AG10803 (cell line): ENCODE measurements around the gene DMC1.

Experiments
- DNase-seq: peaks from one replicate; pipeline ENCODE4 v3.0.0; 2010; ENCODE audit warnings: low read depth
- H3K4me3 ChIP-seq: 2 replicates; pipeline ENCODE4 v1.5.1; 2011; ENCODE audit warnings: mild to moderate bottlenecking, low read length, control low read depth
- CTCF ChIP-seq: conservative IDR thresholded peaks from 2 replicates; pipeline ENCODE4 v1.5.1; 2011; ENCODE audit warnings: mild to moderate bottlenecking, low read length, control low read depth, inconsistent platforms

The DMC1 gene

DNA sequence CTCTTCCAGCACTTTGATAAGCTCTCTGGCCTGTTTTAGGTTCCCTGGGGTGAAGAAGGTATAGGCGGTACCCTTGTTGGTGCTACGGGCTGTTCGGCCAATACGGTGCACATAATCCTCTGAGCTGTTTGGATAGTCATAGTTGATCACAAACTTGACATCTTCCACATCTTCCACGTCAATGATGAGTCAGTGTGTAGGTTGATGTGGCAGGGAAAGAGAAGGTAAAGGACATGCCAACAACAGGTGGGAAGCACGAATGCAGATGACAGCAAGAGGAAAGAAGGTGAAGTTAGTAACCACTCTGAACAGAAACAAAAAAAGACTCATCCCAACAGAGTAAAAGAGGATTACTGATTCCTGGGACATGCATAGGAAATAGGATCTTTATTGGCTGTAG is 82.0 kb downstream of the DMC1 start:
- H3K4me3 ChIP-seq: no peak overlapping the region
- no peak for DNase-seq
- no peak for TF ChIP-seq CTCF

- TF ChIP-seq CTCF: no peak
- no peak overlapping the region for H3K4me3 ChIP-seq
- no peak for DNase-seq
Measured at GRCh38 chr22:38485783-38486182, 84.2 kb downstream of the DMC1 start.

GRCh38 chr22:38484244-38484643 is 85.7 kb downstream of the DMC1 start:
- TF ChIP-seq CTCF: no peak
- DNase-seq: no peak
- H3K4me3 ChIP-seq: no peak overlapping the region

DNA sequence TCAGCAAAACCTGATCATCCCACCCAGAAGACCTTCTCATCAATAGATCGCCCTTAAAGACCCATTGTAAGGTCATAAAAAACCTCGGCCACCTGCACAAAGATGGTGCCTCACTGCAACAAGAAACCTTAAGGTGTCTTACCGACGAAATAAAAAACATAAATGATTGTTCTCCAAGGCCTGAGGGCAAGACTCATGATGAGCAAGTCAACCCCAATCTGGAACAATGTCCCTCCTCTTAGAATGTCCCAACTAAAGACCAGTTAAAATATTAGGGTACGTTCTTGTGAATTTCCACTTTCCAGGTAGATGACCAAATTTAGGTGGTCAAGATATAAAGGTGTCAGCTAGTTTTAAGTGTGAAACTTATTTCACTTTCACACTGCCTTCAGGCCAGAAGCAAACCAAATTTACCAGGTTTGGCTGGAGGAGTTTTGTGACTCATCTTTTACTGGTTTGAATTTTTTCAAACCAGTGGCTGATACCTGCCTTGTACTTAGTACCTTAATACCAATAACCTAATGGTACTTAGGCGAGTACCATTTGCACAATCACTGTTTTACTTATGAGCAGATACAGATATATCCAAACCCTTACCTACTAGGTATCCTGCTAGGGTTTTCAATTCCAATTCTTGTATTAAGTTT is 87.2 kb downstream of the DMC1 start:
- H3K4me3 ChIP-seq: no peak overlapping the region
- TF ChIP-seq CTCF: no peak
- no peak for DNase-seq

DNA sequence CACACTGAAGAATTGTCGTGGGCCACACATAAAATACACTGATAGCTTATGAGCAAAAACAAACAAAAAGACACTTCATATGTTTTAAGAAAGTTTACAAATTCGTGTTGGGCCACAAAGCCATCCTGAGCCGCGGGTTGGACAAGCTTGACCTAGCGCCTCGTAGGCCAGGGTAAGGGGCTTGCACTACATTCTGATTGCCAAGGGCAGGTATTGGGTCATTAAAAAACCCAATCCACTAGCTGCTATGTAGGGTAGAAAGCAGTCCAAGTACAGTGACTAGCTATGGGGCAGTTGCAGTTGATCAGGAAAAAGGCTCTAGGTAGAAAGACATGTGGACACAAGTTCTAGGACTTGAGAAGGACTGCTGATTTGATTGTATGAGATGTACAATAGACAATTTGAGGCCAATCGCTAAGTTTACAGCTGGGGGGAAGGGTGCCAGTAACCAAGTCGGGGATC is 88.1 kb downstream of the DMC1 start:
- no peak for DNase-seq

GRCh38 chr22:38481162-38481870 is 88.7 kb downstream of the DMC1 start:
- no peak for DNase-seq
- H3K4me3 ChIP-seq: no peak overlapping the region
- no peak for TF ChIP-seq CTCF

More for the DNA sequence above, 88.1 kb downstream of the DMC1 start:
- no peak for TF ChIP-seq CTCF
- no peak overlapping the region for H3K4me3 ChIP-seq

DNA sequence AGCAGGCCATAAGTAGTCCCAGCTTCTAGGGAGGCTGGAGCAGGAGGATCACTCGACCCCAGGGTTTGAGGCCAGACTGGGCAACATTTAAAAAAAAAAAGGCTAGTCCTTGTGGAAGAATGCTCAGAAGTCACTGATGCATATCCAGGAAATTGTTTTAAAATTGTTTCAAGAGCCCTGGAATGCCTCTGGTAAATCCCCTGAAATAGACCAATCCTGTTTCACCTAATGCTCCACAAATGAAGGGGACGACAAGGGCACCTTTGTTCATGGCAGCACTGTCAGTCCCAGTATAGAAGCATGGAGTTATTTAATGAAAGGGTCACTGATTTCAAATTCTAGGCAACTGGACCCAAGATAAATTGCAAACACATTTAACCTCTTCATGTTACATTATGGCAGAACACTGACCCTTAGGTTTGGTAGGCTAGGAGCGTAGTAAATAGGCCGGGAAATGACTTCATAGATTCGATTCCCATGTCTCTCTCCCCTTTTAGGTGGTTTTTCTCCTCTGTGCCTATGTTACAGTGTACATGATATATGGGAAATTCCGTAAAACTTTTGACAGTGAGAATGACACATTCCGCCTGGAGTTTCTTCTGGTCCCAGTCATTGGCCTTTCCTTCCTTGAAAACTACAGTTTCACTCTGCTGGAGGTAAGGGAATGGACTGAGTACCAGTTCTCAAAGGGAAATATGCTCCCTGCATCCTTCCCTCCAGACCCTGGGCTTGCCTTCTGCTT is 90.7 kb downstream of the DMC1 start:
- H3K4me3 ChIP-seq: no peak overlapping the region
- TF ChIP-seq CTCF: no peak
- no peak for DNase-seq
